Measurements from ENCODE around the gene TNRC6C.

DNA sequence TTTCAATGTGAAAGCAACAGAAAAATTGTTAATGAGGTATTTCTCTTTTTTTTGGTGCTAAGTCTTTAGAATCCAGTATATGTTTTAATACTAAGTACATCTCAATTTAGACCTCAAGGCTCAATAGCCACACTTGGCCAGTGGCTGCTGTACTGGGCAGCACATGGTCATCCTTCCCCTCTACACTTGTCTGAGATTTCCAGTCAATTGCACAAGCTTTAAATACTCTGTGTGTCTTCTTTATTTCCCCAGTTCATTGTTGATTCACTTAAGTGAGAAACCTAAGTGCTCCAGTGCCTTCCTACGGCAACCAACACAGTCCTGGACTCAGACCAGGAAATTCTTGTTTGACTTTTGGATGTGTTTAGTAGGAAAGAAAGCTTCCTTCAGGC lies 62.2 kb downstream of the TNRC6C start:
- TF ChIP-seq POLR2A (IDR thresholded peaks at IDR 0.05) (no peak), CTCF (IDR thresholded peaks at IDR 0.05) (no peak)
